ENCODE results near the gene ACACA. TPM values are rescaled to one million over a fixed set of nuclear protein-coding genes. Genes with fewer than 3 reads are reported as not detected.

Gene ACACA
- total RNA-seq, 4 donors from 2014 or later = 4.7 to 75.1 (median 41.9) TPM

GRCh38 chr17:37177254-37177870 is 229.3 kb downstream of the ACACA start:
- intact Hi-C loops (cut with DNase I; ENCODE audit: low total_unique reads) = no loop called here
- Histone ChIP-seq H3K36me3 (no peaks in the 10 kb centered on the region), H3K9me3 (no peaks in the 10 kb centered on the region), H3K4me1 (no peaks in the 10 kb centered on the region), H3K4me3 (no peak overlapping the region), H3K27me3 (no peaks in the 10 kb centered on the region), H3K27ac (no peak overlapping the region)
- TF ChIP-seq POLR2A (IDR thresholded peaks at IDR 0.05) = no peak
- TF ChIP-seq CTCF (IDR thresholded peaks at IDR 0.05) = no peak
- no peak for DNase-seq

- DNase-seq = no peak
- Histone ChIP-seq H3K9me3 (no peaks in the 10 kb centered on the region), H3K4me1 (no peaks in the 10 kb centered on the region), H3K4me3 (no peak overlapping the region), H3K36me3 (no peaks in the 10 kb centered on the region), H3K27ac (no peak overlapping the region), H3K27me3 (no peaks in the 10 kb centered on the region)
- intact Hi-C loops (cut with DNase I; ENCODE audit: low total_unique reads) = no loop called here
- no peak for TF ChIP-seq POLR2A (IDR thresholded peaks at IDR 0.05)
- no peak for TF ChIP-seq CTCF (IDR thresholded peaks at IDR 0.05)
Measured at GRCh38 chr17:37176723-37177122, 229.9 kb downstream of the ACACA start.

- H3K4me1 ChIP-seq = no peaks in the 10 kb centered on the region
- H3K27me3 ChIP-seq = no peaks in the 10 kb centered on the region
- no peaks in the 10 kb centered on the region for H3K36me3 ChIP-seq
- TF ChIP-seq POLR2A (IDR thresholded peaks at IDR 0.05) (no peak), CTCF (IDR thresholded peaks at IDR 0.05) (no peak)
- intact Hi-C loops (cut with DNase I; ENCODE audit: low total_unique reads) = no loop called here
- H3K9me3 ChIP-seq = no peaks in the 10 kb centered on the region
- no peak overlapping the region for H3K4me3 ChIP-seq
- H3K27ac ChIP-seq = no peak overlapping the region
- no peak for DNase-seq
Measured at GRCh38 chr17:37174205-37174604, 232.4 kb downstream of the ACACA start.

GRCh38 chr17:37170881-37171425 is 235.7 kb downstream of the ACACA start:
- TF ChIP-seq CTCF (IDR thresholded peaks at IDR 0.05) (no peak), POLR2A (IDR thresholded peaks at IDR 0.05) (no peak)
- H3K4me1 ChIP-seq = no peaks in the 10 kb centered on the region
- H3K36me3 ChIP-seq = no peaks in the 10 kb centered on the region
- intact Hi-C loops (cut with DNase I; ENCODE audit: low total_unique reads) = no loop called here
- no peak for DNase-seq
- no peak overlapping the region for H3K27ac ChIP-seq
- H3K9me3 ChIP-seq = no peaks in the 10 kb centered on the region
- no peaks in the 10 kb centered on the region for H3K27me3 ChIP-seq
- no peak overlapping the region for H3K4me3 ChIP-seq

- DNase-seq = no peak
- no peaks in the 10 kb centered on the region for H3K9me3 ChIP-seq
- intact Hi-C loops (cut with DNase I; ENCODE audit: low total_unique reads) = no loop called here
- TF ChIP-seq POLR2A (IDR thresholded peaks at IDR 0.05) = no peak
- TF ChIP-seq CTCF (IDR thresholded peaks at IDR 0.05) = no peak
- H3K4me1 ChIP-seq = no peaks in the 10 kb centered on the region
- no peaks in the 10 kb centered on the region for H3K27me3 ChIP-seq
- no peak overlapping the region for H3K4me3 ChIP-seq
- H3K36me3 ChIP-seq = no peaks in the 10 kb centered on the region
- no peak overlapping the region for H3K27ac ChIP-seq
Measured at GRCh38 chr17:37168731-37169353, 237.8 kb downstream of the ACACA start.

Data from uterus (tissue), 4 donors.